ENCODE measurements around the gene PCIF1.

The PCIF1 gene

DNA sequence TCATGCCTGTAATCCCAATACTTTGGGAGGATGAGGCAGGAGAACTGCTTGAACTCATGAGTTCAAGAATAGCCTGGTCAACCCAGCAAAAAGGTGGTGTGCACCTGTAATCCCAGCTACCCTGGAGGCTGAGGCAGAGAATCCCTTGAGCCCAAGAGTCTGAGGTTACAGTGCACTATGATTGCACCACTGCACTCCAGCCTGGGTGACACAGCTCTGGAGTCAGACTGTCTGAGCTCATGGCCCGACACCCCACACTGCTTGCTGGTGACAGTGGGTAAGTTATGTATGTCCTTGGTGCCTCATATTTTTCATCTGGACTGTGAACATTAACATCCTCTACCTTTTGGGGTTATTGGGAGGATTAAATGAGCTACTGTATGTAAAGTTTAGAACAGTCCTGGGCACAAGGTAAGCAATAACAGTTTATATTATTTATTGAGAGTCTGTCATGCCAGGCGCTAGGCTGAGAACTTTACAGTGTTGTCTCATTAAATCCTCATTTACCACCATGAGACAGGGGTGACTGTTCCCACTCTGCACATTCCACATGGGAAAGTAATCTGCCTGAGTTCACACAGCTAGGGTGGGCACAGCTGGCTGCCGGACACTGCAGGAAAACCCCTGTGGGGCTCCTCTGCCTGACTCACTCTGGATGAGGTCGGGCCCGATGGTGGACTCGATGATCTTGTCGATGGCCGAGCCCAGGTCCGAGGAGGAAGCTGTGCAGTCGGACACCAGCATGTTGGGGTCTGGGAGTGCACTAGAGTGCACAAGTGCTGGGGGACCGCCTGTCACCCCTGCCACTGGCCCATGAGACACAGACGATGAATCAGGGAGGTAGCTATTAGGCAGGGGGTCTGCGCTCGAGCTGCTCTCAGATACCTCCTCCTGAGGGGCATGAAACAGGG, 34.6 kb downstream of the PCIF1 start:
- DNase-seq (ENCODE audit: extremely low read depth, low read depth) = no peak
- TF ChIP-seq CTCF (IDR thresholded peaks at IDR 0.05; ENCODE audit: low read depth, low read length) = no peak

GRCh38 chr20:45969712-45970634, 35.5 kb downstream of the PCIF1 start:
- TF ChIP-seq CTCF (IDR thresholded peaks at IDR 0.05; ENCODE audit: low read depth, low read length) = peak; percentile 68
- no peak for DNase-seq (ENCODE audit: extremely low read depth, low read depth)

DNA sequence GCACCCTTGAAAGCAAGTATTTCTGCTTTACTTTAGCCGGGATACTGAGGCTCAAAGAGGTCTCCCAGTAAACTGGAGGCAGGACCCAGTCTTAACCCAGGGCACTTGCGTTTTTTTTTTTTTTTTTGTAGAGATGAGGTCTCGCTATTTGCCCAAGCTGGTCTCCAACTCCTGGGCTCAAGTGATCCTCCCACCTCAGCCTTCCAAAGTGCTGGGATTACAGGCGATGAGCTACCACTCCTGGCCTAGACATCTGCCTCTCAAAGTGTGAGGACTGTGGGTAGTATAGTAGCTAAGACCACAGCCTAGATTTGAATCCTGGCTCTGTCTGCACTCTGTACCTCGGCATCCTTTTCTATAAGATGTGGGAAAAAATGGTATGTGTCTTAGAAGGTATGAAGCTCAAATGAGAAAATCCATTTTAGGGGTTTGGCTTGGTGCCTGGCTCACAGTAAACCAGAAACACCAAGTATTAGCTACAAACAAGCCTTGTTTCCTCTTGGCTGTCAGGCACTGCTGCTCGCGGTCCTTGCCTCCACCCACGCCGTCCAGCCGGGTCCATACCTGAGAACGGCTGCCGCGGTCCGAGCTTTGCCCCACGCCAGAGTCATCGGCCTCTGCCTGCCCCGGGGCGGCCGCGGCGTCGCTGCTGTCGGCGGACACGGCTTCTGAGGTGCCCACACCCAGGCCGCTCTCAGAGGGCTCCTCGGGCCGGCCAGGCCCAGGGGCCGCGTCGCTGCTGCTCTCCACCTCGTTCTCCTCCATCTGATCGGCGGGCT, 36.4 kb downstream of the PCIF1 start:
- no peak for TF ChIP-seq CTCF (IDR thresholded peaks at IDR 0.05; ENCODE audit: low read depth, low read length)
- no peak for DNase-seq (ENCODE audit: extremely low read depth, low read depth)

- DNase-seq (ENCODE audit: extremely low read depth, low read depth) = no peak
- no peak for TF ChIP-seq CTCF (IDR thresholded peaks at IDR 0.05; ENCODE audit: low read depth, low read length)
These were observed 36.9 kb downstream of the PCIF1 start for GRCh38 chr20:45971425-45971674.

DNA sequence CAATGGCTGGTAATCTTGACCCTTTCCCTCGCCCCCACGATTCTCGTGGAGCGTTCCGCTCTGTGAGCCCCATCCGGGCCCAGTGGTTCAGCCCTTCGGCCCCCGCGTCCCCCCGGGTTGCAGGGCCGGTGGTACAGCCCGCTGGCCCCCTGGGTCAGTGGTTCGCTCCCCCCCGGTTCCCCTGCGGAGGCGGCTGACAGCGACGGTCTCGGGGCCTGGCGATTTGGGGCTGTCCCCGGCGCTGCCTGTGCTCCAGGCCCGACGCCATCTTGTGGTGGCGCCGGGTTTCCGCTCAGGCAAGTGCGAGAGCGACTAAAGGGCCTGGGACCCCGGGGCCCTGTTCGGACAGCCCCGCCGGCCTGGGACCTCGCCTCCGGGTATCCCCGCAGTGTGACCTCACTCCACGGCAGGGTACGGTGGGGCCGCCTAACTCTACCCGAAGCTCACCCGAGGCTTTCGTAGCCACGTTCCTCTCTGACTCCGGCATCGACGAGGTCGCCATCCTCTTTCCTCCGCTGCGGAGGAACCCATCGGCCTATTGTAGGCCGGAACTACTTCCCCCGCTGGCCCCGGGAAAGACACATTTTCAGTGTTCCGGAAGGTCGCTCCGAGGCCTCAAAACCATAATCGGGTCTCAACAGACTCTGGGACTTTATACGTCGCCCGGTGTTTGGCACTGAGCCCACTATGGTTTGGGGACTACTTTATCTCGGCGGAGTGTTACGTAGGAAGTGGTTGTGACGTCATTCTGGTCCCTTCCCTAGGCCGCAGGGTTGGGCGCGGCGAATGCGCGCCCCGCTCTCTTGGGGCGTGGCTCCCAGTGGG, 37.4 kb downstream of the PCIF1 start, which contains the start of gene ZNF335:
Gene ZNF335 (minus strand): TSS at position 529 of the 825 bp plus-strand sequence. CDS start 793 bp downstream, outside the sequence.
- TF ChIP-seq CTCF (IDR thresholded peaks at IDR 0.05; ENCODE audit: low read depth, low read length) = peak; percentile 24; the same call in 1 of the 2 replicates
- DNase-seq (ENCODE audit: extremely low read depth, low read depth) = peak; percentile 95

DNA sequence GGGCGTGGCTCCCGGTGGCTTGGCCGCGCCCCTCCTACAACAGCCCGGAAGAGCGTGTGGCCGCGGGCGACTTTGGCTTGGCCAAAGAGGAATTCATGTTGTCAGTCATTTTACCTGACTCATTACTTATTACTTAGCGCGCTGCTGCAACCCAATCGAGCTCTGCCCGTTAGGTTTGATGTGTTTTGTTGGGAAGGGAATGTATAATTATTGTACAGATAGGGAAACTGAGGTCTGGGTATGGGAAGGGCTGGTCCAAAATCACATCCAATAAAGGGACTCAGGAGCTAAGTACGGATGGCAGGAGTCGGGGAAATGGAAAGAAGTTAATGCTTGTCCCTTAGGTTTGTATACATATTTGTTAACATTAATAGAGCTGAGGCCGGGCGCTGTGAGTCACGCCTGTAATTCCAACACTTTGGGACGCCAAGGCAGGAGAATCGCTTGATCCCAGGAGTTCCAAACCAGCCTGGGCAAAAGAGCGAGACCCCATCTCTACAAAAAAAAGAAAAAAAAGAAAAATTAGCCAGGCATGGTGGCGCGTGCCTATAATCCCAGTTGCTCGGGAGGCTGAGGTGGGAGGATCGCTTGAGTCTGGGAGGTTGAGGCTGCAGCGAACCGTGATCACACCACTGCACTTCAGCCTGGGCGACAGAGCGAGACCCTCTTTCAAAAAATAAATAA, 38.2 kb downstream of the PCIF1 start:
- no peak for TF ChIP-seq CTCF (IDR thresholded peaks at IDR 0.05; ENCODE audit: low read depth, low read length)
- no peak for DNase-seq (ENCODE audit: extremely low read depth, low read depth)

Data from AG09319 (cell line).